Loucy (cell line): ENCODE results near the gene CMTM7.

Experiments used
- H2AFZ ChIP-seq: fragments of 200-600 bp; sonication (generic); 2 replicates; pipeline ENCODE4 v1.6.0; 2016; ENCODE audit warnings: antibody characterized with exemption, mild to moderate bottlenecking, low read length, moderate library complexity
- H3F3A ChIP-seq: fragments of 200-600 bp; 2 replicates; pipeline ENCODE4 v1.6.0; 2016; ENCODE audit warnings: antibody characterized with exemption, low read depth, mild to moderate bottlenecking
- H3K27me3 ChIP-seq: fragments of 200-600 bp; sonication (generic); 2 replicates; pipeline ENCODE4 v1.6.1; 2014; ENCODE audit warnings: low read length, mild to moderate bottlenecking; ENCODE audit not compliant: insufficient read depth, poor library complexity, severe bottlenecking
- H3K36me3 ChIP-seq: fragments of 200-600 bp; sonication (generic); 2 replicates; pipeline ENCODE4 v1.6.1; 2016; ENCODE audit warnings: low read length; ENCODE audit not compliant: insufficient read depth
- H3K4me1 ChIP-seq: fragments of 200-600 bp; sonication (generic); 2 replicates; pipeline ENCODE4 v1.5.1; 2014; ENCODE audit warnings: low read length, mild to moderate bottlenecking; ENCODE audit not compliant: insufficient read depth, poor library complexity, severe bottlenecking
- H3K4me2 ChIP-seq: fragments of 200-600 bp; sonication (generic); 2 replicates; pipeline ENCODE4 v1.6.0; 2014; ENCODE audit warnings: antibody characterized with exemption, low read length, low read depth, mild to moderate bottlenecking; ENCODE audit not compliant: poor library complexity, severe bottlenecking
- H3K4me3 ChIP-seq: fragments of 200-600 bp; sonication (generic); 2 replicates; pipeline ENCODE4 v1.5.1; 2014; ENCODE audit warnings: low read length, mild to moderate bottlenecking, mixed read lengths; ENCODE audit not compliant: poor library complexity, severe bottlenecking
- H3K79me2 ChIP-seq: fragments of 200-600 bp; sonication (generic); 2 replicates; pipeline ENCODE4 v1.6.1; 2014; ENCODE audit warnings: low read length; ENCODE audit not compliant: insufficient read depth
- H3K9ac ChIP-seq: fragments of 200-600 bp; sonication (generic); 2 replicates; pipeline ENCODE4 v1.6.0; 2014; ENCODE audit warnings: mild to moderate bottlenecking, low read depth, low read length, moderate library complexity; ENCODE audit not compliant: poor library complexity, severe bottlenecking
- H3K9me2 ChIP-seq: fragments of 200-600 bp; sonication (generic); replicated peaks from 2 replicates; pipeline ENCODE4 v1.6.1; 2016; ENCODE audit warnings: low read depth, low read length, mixed read lengths
- H3K9me3 ChIP-seq: fragments of 200-600 bp; sonication (generic); 2 replicates; pipeline ENCODE4 v1.6.1; 2014; ENCODE audit warnings: mild to moderate bottlenecking, antibody characterized with exemption, low read length, low read depth; ENCODE audit not compliant: insufficient read depth
- H4K20me1 ChIP-seq: fragments of 200-600 bp; sonication (generic); 2 replicates; pipeline ENCODE4 v1.6.0; 2014; ENCODE audit warnings: antibody characterized with exemption, low read length, mild to moderate bottlenecking; ENCODE audit not compliant: insufficient read depth, poor library complexity, severe bottlenecking
- CTCF ChIP-seq: fragments of 200-600 bp; sonication (generic); conservative IDR thresholded peaks from 2 replicates; pipeline ENCODE4 v1.5.1; 2014; ENCODE audit warnings: mild to moderate bottlenecking, antibody characterized with exemption, low read length
- EZH2phosphoT487 ChIP-seq: fragments of 200-600 bp; IDR thresholded peaks from 2 replicates; pipeline ENCODE4 v1.6.1; 2018; ENCODE audit warnings: antibody characterized with exemption, mild to moderate bottlenecking, moderate library complexity, borderline replicate concordance

Gene CMTM7

GRCh38 chr3:32355751-32356291, 35.8 kb upstream of the CMTM7 start:
- Histone ChIP-seq H3K4me2 (no peak overlapping the region), H3K9ac (no peak overlapping the region), H4K20me1 (no peaks in the 10 kb centered on the region), H3K4me1 (no peaks in the 10 kb centered on the region), H3K4me3 (no peak overlapping the region), H3K9me3 (no peaks in the 10 kb centered on the region), H3K36me3 (no peaks in the 10 kb centered on the region), H3K9me2 (no peaks in the 10 kb centered on the region), H3K79me2 (no peaks in the 10 kb centered on the region), H2AFZ (no peak overlapping the region), H3K27me3 (no peaks in the 10 kb centered on the region), H3F3A (no peaks in the 10 kb centered on the region)
- TF ChIP-seq EZH2phosphoT487 = no peak

GRCh38 chr3:32359766-32360492, 31.7 kb upstream of the CMTM7 start:
- H3K79me2 ChIP-seq = no peaks in the 10 kb centered on the region
- no peaks in the 10 kb centered on the region for H3K9me3 ChIP-seq
- H4K20me1 ChIP-seq = no peaks in the 10 kb centered on the region
- no peak overlapping the region for H2AFZ ChIP-seq
- no peaks in the 10 kb centered on the region for H3F3A ChIP-seq
- TF ChIP-seq CTCF (no peak), EZH2phosphoT487 (no peak)
- no peaks in the 10 kb centered on the region for H3K27me3 ChIP-seq
- no peaks in the 10 kb centered on the region for H3K9me2 ChIP-seq
- no peak overlapping the region for H3K9ac ChIP-seq
- H3K4me3 ChIP-seq = no peak overlapping the region
- no peaks in the 10 kb centered on the region for H3K36me3 ChIP-seq
- no peak overlapping the region for H3K4me2 ChIP-seq
- no peaks in the 10 kb centered on the region for H3K4me1 ChIP-seq

DNA sequence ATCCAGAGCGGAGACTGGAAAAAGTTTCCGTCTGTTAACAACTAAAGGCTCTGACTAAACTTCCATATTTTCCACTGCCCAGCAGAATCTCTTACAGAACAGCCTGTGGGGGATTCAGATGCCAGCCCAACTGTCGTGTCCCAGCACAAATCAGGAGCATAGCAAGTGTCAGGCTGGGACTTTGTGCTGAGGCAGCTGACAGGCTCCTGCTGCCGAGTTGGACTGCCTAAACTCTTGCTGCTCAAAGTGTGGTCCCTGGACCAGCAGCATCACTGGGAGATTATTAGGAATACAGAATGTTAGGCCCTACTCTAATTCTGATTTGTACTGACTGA, 31.2 kb upstream of the CMTM7 start:
- no peak overlapping the region for H3K9ac ChIP-seq
- no peaks in the 10 kb centered on the region for H3K36me3 ChIP-seq
- no peak overlapping the region for H3K4me3 ChIP-seq
- H3K4me1 ChIP-seq = no peaks in the 10 kb centered on the region
- no peak overlapping the region for H3K4me2 ChIP-seq
- no peaks in the 10 kb centered on the region for H3K27me3 ChIP-seq
- H3K9me2 ChIP-seq = no peaks in the 10 kb centered on the region
- no peaks in the 10 kb centered on the region for H4K20me1 ChIP-seq
- H3F3A ChIP-seq = no peaks in the 10 kb centered on the region
- TF ChIP-seq CTCF (no peak), EZH2phosphoT487 (no peak)
- no peaks in the 10 kb centered on the region for H3K79me2 ChIP-seq
- no peak overlapping the region for H2AFZ ChIP-seq
- no peaks in the 10 kb centered on the region for H3K9me3 ChIP-seq
